ENCODE data around the gene PXT1.
A peak's percentile ranks its signal among the peaks of the same experiment; 100 is the strongest.

PXT1 gene

GRCh38 chr6:36343109-36343680, 99.5 kb downstream of the PXT1 start:
- no peak for DNase-seq

GRCh38 chr6:36340618-36341454, 101.8 kb downstream of the PXT1 start:
- DNase-seq, result peak; percentile 79 to 80
